HG03342 (cell line): Measurements from ENCODE around the gene TRAFD1.

Experiments
- ATAC-seq: cut with Tn5 transposase; IDR thresholded peaks from one replicate; pipeline ENCODE4 v1.9.1; 2021; ENCODE audit warnings: mild to moderate bottlenecking, moderate library complexity; ENCODE audit not compliant: unreplicated experiment

The TRAFD1 gene

DNA sequence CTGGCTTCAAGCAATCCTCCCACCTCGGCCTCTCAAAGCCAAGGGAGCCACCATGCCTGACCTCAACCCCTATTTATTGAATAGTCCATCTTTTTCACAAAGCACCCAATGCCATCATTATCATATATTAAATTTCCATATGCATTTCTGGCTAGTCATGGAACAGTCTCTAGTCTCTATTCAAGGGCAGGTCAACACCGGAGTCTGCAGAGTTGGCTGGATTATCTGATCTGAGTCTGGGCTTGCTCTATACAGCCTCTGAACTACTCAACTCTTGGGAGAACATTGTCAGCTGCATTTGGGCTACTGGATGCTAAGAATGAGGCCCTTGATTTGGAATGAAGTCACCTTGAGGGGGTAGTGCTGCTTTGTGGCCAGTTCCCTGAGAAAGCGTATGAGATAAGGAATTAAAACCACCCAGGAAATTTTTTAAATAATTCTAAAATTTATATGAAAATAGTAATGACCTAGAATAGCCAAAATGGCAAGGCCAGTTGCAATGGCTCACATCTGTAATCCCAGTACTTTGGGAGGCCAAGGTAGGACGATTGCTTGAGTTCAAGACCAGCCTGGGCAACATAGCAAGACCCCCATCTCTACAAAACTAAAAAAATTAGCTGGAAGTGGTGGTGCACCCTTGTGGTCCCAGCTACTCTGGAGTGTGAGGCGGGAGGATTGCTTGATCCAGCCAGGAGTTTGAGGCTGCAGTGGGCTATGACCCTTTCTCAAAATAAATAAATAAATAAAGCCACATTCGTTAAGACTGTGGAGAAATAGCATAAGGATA lies 9.9 kb upstream of the TRAFD1 start:
- ATAC-seq = no peak

DNA sequence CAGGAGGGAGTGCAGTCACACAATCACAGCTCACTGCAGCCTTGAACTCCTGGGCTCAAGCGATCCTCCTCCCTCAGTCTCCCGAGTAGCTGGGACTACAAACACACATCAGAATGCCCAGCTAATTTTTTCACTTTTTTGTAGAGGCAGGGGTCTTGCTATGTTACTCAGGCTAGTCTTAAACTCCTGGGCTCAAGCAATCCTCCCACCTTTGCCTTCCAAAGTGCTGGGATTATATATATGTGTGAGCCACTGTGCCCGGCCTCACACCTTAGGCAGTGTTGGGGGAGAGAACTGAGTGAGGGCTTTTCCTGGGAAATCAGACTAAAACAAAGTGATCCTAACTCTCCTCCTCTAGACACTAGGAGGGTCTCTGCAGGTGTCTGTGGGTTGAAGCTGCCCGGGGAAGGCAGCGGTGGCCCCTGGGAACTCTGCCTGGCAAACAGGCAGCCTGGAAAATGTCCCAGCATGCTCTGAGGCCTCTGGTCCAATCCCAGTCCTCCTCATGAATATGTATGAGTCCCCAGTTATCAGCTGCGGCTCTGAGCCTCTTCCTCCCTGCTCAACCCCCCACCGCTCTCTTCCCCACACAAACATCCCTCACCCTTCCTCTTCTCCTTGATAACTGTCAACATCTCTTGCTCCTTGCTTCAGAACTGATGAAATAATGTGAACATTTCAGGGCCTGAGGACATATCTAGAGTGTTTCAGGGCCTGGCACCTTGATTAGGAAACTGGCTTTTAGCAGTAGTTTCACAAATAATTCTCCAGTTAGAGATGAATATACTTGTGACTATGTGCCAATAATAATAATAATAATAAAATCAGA lies 8.9 kb upstream of the TRAFD1 start:
- no peak for ATAC-seq

DNA sequence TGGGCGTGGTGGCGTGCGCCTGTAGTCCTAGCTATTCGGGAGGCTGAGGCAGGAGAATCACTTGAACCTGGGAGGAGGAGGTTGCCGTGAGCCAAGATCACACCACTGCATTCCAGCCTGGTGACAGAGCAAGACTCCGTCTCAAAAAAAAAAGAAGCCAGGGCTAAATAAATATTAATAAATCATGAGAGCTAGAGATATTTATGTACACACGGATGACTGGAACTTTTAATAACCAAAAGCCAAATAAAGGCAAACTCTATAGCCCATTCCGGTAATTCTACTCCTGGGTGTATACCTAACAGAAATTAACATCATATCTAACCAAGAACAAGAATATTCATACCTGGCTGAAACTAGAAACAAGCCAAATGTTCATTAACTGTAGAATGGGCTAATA lies 7.7 kb upstream of the TRAFD1 start:
- no peak for ATAC-seq

- ATAC-seq = no peak
Observed at GRCh38 chr12:112121780-112122565, 3.4 kb upstream of the TRAFD1 start.

- no peak for ATAC-seq
Observed at GRCh38 chr12:112122823-112123690, 2.3 kb upstream of the TRAFD1 start.

DNA sequence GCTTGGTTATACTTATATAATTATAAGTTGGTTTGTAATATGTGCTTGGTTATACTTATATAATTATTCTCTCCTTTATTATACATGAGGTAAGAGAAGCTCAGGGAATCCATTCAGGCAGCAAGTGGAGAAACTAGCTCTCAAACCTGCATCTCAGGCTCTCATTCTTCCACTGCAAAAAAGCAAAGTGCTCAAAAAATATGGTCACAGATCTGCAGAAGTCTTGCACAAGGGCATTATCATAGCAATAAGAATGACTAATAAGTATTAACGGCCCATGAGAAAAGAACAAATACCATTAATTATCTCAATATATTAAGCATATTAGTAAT lies 476 bp upstream of the TRAFD1 start:
- no peak for ATAC-seq

DNA sequence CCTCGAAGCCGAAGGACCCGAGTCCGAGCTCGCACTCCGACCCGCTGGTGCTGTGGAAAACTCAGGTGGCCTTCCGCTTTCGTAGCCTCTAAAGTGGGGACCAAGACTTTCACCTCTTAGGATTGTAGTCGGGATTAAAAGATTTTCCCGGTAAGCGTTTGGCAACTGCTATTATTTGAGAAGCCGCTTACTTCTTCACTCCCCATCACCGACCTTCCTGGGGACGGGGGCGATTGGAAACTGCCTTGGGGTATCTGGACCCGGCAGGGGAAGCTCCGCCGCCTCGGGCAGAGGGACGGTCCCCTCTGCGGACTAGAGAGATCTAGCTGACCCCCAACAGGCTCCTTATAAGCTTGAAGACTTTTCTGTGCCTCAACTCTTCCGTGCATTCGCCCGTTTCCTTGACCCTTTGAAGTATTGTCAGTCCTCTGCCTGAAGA lies 659 bp downstream of the TRAFD1 start:
- no peak for ATAC-seq

- ATAC-seq = no peak
Observed at GRCh38 chr12:112126911-112127310, 1.6 kb downstream of the TRAFD1 start.

DNA sequence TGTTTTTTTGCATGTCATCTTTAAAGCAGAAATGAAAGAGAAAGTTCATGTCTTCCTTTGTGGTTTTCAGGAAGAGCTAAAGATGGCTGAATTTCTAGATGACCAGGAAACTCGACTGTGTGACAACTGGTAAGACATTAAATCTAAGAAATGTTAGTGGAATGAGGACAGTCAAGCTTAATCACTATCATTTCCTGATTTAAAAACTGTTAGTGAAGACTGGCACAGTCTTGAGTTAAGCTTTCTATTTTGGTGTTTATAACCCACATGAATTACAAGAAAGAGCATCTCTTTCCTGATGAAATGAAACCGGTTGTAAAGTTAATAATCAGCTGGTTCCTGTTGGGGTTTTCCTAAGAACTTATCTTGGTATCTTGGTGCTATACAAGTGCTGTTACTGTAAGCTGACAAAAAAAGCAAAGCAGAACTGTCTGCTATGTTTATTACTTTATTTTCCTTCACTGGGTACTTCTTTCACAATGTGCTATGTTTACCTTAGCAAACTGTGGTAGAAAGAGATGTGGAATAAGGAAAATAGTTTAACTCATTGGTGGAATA lies 5.2 kb downstream of the TRAFD1 start:
- ATAC-seq = peak; percentile 45

GRCh38 chr12:112131686-112132085 lies 6.3 kb downstream of the TRAFD1 start:
- ATAC-seq = no peak

- no peak for ATAC-seq
Observed at GRCh38 chr12:112133418-112133817, 8.1 kb downstream of the TRAFD1 start.

GRCh38 chr12:112134731-112135130 lies 9.4 kb downstream of the TRAFD1 start:
- ATAC-seq = no peak

DNA sequence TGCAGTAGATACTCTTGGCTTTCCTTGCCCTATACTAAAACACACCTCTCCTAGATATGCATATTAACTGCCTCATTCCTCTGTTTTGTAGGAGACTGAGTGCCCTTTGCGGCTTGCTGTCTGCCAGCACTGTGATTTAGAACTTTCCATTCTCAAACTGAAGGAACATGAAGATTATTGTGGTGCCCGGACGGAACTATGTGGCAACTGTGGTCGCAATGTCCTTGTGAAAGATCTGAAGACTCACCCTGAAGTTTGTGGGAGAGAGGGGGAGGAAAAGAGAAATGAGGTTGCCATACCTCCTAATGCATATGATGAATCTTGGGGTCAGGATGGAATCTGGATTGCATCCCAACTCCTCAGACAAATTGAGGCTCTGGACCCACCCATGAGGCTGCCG lies 15.4 kb downstream of the TRAFD1 start:
- no peak for ATAC-seq

DNA sequence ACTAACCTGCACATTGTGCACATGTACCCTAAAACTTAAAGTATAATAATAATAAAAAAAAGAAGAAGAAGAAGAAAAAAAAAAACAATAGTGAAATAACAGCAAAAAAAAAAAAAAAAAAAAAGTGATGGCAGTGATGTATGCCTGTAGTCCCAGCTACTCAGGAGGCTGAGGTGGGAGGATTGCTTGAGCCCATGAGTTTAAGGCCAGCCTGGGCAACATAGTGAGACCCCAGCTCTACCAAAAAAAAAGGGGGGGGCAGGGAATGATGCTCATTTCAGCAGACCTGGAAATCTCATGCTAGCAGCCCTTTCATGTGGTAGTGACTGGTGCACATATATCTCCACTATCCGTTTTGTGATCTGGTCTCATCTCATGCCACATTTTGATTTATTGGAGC lies 20.8 kb downstream of the TRAFD1 start:
- no peak for ATAC-seq

DNA sequence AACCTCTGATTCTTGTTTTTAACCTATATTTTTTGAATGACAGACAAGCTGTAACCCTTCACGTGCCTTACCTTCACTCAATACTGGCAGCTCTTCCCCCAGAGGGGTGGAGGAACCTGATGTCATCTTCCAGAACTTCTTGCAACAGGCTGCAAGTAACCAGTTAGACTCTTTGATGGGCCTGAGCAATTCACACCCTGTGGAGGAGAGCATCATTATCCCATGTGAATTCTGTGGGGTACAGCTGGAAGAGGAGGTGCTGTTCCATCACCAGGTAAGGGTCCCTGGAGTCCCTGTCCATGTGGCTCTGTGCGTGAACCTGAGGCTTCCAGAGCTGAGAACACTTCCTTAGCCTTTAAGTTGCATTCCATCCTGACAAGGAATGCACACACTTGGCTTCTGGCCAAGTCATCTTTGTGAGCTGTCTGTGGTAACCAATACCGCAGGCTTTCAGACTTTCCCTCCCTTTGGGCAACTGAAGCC lies 22.7 kb downstream of the TRAFD1 start:
- no peak for ATAC-seq

DNA sequence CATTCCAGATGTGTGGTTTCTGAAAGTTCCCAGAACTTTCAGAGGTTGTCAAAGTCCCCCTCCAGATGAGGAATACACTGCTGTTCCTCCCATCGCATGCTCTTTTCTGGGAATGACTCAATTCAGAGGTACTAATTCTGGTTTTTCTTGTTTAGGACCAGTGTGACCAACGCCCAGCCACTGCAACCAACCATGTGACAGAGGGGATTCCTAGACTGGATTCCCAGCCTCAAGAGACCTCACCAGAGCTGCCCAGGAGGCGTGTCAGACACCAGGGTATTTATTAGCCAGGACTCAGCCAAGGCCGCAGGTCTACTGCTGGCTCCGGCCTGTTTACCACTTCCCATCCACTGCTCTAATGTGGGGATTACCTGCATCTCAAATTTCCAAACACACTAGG lies 24.2 kb downstream of the TRAFD1 start:
- ATAC-seq = no peak

DNA sequence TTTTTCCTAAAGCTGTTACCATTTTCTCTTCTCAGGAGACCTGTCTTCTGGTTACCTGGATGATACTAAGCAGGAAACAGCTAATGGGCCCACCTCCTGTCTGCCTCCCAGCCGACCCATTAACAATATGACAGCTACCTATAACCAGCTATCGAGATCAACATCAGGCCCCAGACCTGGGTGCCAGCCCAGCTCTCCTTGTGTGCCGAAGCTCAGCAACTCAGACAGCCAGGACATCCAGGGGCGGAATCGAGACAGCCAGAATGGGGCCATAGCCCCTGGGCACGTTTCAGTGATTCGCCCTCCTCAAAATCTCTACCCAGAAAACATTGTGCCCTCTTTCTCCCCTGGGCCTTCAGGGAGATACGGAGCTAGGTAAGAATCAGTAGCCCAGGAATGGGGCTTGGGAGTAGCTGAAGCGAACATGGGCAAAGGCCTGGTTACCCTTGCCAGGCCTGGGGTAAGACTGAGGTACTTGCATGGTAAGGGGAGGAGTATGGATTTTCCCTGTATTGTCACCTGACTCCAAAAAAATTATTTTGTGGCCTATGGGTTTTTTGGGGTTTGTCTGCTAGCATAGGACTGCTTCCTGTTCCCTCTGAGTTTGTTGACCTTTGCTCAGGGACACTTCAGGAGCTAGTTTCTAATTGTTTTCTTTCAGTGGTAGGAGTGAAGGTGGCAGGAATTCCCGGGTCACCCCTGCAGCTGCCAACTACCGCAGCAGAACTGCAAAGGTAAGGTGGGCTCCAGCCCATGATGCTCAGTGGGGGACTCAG lies 26.6 kb downstream of the TRAFD1 start:
- ATAC-seq = no peak

DNA sequence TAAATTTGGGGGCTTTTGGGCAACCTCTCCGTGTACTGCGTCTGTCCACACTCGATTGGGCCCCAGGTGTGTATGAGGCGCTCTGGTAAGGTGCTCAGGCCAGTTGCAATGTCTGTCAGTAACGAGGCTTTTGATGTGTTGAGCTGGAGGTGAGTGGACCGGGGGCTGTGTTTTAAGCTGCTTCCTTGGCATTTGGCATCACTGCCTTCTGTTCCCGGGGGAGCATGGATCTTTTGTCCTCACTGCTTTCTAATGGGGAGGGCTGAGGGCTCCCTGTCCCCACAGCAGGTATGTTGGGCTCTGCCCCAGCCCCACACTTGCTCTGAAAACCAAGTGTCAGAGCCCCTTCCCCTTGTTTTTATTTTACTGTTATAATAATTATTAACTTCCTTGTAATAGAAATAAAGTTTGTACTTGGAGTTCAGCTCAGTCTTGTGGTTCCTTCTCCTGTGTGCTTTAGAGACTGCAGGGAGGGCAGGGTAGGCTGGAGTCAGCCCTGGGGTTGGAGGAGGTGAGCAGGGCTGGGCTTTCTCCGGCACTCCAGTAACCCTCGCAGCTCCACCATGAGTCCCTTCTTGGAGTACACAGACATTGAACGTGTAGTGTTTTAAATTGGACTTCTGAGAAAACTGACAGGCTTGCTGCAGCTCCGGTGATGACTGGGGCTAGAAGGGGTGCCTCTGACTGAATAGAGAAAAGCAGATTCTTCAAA lies 28.0 kb downstream of the TRAFD1 start:
- ATAC-seq = no peak

DNA sequence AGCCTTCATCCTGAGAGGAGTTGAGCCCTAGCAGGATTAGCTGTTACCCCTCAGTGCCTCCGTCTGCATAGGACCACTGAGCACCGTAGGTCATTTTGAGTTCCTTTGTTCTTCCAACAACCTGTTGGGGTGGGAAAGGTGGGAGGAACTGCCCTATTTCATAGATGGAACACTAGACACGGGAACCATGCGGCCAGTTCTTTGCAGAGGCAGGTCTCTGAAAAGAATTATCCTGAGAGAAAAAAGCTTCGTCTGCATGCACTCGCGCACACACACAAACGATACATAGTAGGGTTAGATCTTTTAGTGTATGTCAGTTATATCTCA lies 28.5 kb downstream of the TRAFD1 start:
- ATAC-seq = no peak
